Liver (tissue), 9 donors: ENCODE data around the gene ZNF718. TPM values are rescaled to one million over a fixed set of nuclear protein-coding genes. Genes with fewer than 3 reads are reported as not detected.

Source experiments
- DNase-seq: peaks from one replicate; pipeline ENCODE4 v3.0.0-alpha.2; 2017; ENCODE audit warnings: low spot score
- H3K27ac ChIP-seq, 2 donors: one replicate each; pipeline ENCODE4 v1.7.0; 2013; ENCODE audit warnings: inconsistent platforms in 2 of 2, low read length in 2 of 2, control low read depth in 1 of 2, low read depth in 1 of 2, mild to moderate bottlenecking in 1 of 2
- H3K27me3 ChIP-seq, 4 donors: one replicate each; pipeline versions ENCODE4 v1.6.1 to v1.7.0; 2013; ENCODE audit warnings: low read length in 3 of 4, inconsistent platforms in 1 of 4, mild to moderate bottlenecking in 1 of 4, moderate library complexity in 1 of 4; ENCODE audit not compliant: control insufficient read depth in 4 of 4, insufficient read depth in 4 of 4
- H3K36me3 ChIP-seq, 4 donors: one replicate each; pipeline versions ENCODE4 v1.6.1 to v1.7.0; 2013; ENCODE audit warnings: low read length in 3 of 4, mild to moderate bottlenecking in 3 of 4, low read depth in 1 of 4, moderate library complexity in 1 of 4; ENCODE audit not compliant: control insufficient read depth in 4 of 4, insufficient read depth in 3 of 4
- H3K4me1 ChIP-seq, 4 donors: one replicate each; pipeline versions ENCODE4 v1.6.1 to v1.7.0; 2013; ENCODE audit warnings: low read length in 3 of 4, mild to moderate bottlenecking in 3 of 4, moderate library complexity in 1 of 4; ENCODE audit not compliant: control insufficient read depth in 4 of 4, insufficient read depth in 4 of 4
- H3K4me3 ChIP-seq, 3 donors: one replicate each; pipeline versions ENCODE4 v1.6.1 to v1.7.0; 2013; ENCODE audit warnings: low read length in 3 of 3, control low read depth in 1 of 3, low read depth in 1 of 3, mild to moderate bottlenecking in 1 of 3
- H3K9ac ChIP-seq, 2 donors: one replicate each; pipeline ENCODE4 v1.7.0; 2013; ENCODE audit warnings: low read length in 2 of 2, mild to moderate bottlenecking in 2 of 2, moderate library complexity in 2 of 2, control low read depth in 1 of 2, low read depth in 1 of 2
- H3K9me3 ChIP-seq, 4 donors: one replicate each; pipeline versions ENCODE4 v1.6.1 to v1.7.0; 2013; ENCODE audit warnings: low read length in 3 of 4; ENCODE audit not compliant: control insufficient read depth in 4 of 4
- EGR1 ChIP-seq, 2 donors: IDR thresholded peaks; 2 replicates each; pipeline ENCODE4 v1.6.1; 2016 to 2018; ENCODE audit warnings: antibody characterized with exemption in 2 of 2, low read depth in 2 of 2
- FOXA1 ChIP-seq: IDR thresholded peaks from 2 replicates; pipeline ENCODE4 v1.6.1; 2016; ENCODE audit warnings: antibody characterized with exemption
- FOXA2 ChIP-seq: IDR thresholded peaks from 2 replicates; pipeline ENCODE4 v1.6.1; 2016; ENCODE audit warnings: antibody characterized with exemption
- GABPA ChIP-seq, 2 donors: IDR thresholded peaks in 1 of 2; conservative IDR thresholded peaks in 1 of 2; 2 replicates each; pipeline ENCODE4 v1.6.1; 2016; ENCODE audit warnings: antibody characterized with exemption in 2 of 2, mild to moderate bottlenecking in 1 of 2, moderate library complexity in 1 of 2
- HNF4A ChIP-seq, 2 donors: conservative IDR thresholded peaks; 2 replicates each; pipeline ENCODE4 v1.6.1; 2016; ENCODE audit warnings: antibody characterized with exemption in 2 of 2, mild to moderate bottlenecking in 2 of 2
- HNF4G ChIP-seq: IDR thresholded peaks from 2 replicates; pipeline ENCODE4 v1.6.1; 2016; ENCODE audit warnings: antibody characterized with exemption
- JUND ChIP-seq, 2 donors: IDR thresholded peaks; 2 replicates each; pipeline ENCODE4 v1.6.1; 2016; ENCODE audit warnings: antibody characterized with exemption in 2 of 2
- NR2F2 ChIP-seq: IDR thresholded peaks from 2 replicates; pipeline ENCODE4 v1.6.1; 2016; ENCODE audit warnings: antibody characterized with exemption
- RAD21 ChIP-seq, 2 donors: IDR thresholded peaks; 2 replicates each; pipeline ENCODE4 v1.6.1; 2016; ENCODE audit warnings: antibody characterized with exemption in 2 of 2, mild to moderate bottlenecking in 2 of 2
- RXRA ChIP-seq, 2 donors: IDR thresholded peaks; 2 replicates each; pipeline ENCODE4 v1.6.1; 2017 to 2018; ENCODE audit warnings: antibody characterized with exemption in 2 of 2, mild to moderate bottlenecking in 1 of 2
- TAF1 ChIP-seq: conservative IDR thresholded peaks from 2 replicates; pipeline ENCODE4 v1.6.1; 2016; ENCODE audit warnings: antibody characterized with exemption, mild to moderate bottlenecking
- YY1 ChIP-seq: IDR thresholded peaks from 2 replicates; pipeline ENCODE4 v1.6.1; 2016; ENCODE audit warnings: antibody characterized with exemption, mild to moderate bottlenecking
- ZBTB33 ChIP-seq: IDR thresholded peaks from 2 replicates; pipeline ENCODE4 v1.6.1; 2016; ENCODE audit warnings: antibody characterized with exemption
- WGBS: extraction: QIAGEN DNeasy Blood & Tissue Kit; methylation state at CpG from one replicate; pipeline ENCODE4 v1.1.7; 2013; 5-methylcytosine and 5-hydroxymethylcytosine counted together
- polyA plus RNA-seq, 2 donors: library from polyadenylated mRNA; stranded (reverse) in 1 of 2; unstranded in 1 of 2; fragments of 200-250 nt in 1 of 2; fragments of >200 nt in 1 of 2; fragmentation: Nextera tagmentation in 1 of 2; extraction: Ambion mirVana in 1 of 2; gene quantifications; one replicate each; pipeline versions ENCODE4 v1.2.1 to v1.2.3, GENCODE V29; 2013 to 2015
- total RNA-seq, 2 donors: library from RNA; depleted of rRNA; stranded (reverse); fragments of >200 nt; gene quantifications; one replicate each; pipeline ENCODE4 v1.2.3, GENCODE V29; 2014
- TF ChIP-seq, protein P1 (sequence below): IDR thresholded peaks from 2 replicates; pipeline ENCODE4 v1.6.1; 2016; ENCODE audit warnings: antibody characterized with exemption, mild to moderate bottlenecking
- TF ChIP-seq, protein P2 (sequence below): IDR thresholded peaks from 2 replicates; pipeline ENCODE4 v1.6.1; 2016; ENCODE audit warnings: antibody characterized with exemption
- TF ChIP-seq, protein P3 (sequence below): fragments of 150-350 bp; IDR thresholded peaks from 2 replicates; pipeline ENCODE4 v1.5.1; 2017; ENCODE audit warnings: improper control_type of control experiment, low read depth, low read length; ENCODE audit not compliant: missing input control
- donor health status: healthy.
- donor health status: healthy.
- donor health status: healthy.
- donor health status: healthy.
- donor health status: healthy.

The ZNF718 gene
- total and polyA plus RNA-seq, 4 donors: 0.50 to 6.5 (median 2.4) TPM

DNA sequence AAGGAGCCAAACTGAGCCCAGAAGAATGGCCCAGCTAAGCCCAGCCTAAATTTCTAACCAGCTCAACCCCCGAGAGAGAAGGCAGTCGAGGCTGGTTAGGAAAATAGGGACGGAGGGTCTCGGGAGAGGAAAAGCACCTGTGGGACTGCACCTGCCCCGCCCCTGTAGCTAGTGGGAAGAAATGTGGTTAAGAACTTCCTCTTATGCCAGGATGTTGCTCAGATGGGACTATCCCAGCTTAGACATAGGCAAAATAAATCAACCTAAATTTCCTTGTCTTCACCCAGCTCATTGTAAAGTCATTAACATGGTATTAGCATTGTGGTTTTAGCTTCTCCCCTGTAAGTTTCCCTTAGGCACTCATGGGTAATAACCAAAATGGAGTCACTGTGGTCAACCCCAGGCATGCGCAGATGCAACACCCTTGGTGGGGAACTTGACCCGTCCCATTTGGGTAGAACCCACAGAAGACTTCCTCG lies 86.8 kb downstream of the ZNF718 start:
- peaks cover 15 to 42% (median 16%) of the 10 kb centered on the region in 4 donors for H3K9me3 ChIP-seq
- no peak for DNase-seq
- 84% methylated on average over 8 of the region's 8 CpGs for WGBS
- H3K4me3 ChIP-seq: no peak overlapping the region
- H3K27me3 ChIP-seq: no peaks in the 10 kb centered on the region
- H3K36me3 ChIP-seq: no peaks in the 10 kb centered on the region
- H3K4me1 ChIP-seq: no peaks in the 10 kb centered on the region
- no peak overlapping the region for H3K9ac ChIP-seq
- H3K27ac ChIP-seq: no peak overlapping the region
- no peak for TF ChIP-seq NR2F2
- TF ChIP-seq JUND (IDR thresholded peaks at IDR 0.05): no peak
- TF ChIP-seq HNF4A (conservative IDR thresholded peaks at IDR 0.05): no peak
- TF ChIP-seq RXRA (IDR thresholded peaks at IDR 0.05): no peak
- TF ChIP-seq FOXA2: no peak
- TF ChIP-seq, protein P1, sequence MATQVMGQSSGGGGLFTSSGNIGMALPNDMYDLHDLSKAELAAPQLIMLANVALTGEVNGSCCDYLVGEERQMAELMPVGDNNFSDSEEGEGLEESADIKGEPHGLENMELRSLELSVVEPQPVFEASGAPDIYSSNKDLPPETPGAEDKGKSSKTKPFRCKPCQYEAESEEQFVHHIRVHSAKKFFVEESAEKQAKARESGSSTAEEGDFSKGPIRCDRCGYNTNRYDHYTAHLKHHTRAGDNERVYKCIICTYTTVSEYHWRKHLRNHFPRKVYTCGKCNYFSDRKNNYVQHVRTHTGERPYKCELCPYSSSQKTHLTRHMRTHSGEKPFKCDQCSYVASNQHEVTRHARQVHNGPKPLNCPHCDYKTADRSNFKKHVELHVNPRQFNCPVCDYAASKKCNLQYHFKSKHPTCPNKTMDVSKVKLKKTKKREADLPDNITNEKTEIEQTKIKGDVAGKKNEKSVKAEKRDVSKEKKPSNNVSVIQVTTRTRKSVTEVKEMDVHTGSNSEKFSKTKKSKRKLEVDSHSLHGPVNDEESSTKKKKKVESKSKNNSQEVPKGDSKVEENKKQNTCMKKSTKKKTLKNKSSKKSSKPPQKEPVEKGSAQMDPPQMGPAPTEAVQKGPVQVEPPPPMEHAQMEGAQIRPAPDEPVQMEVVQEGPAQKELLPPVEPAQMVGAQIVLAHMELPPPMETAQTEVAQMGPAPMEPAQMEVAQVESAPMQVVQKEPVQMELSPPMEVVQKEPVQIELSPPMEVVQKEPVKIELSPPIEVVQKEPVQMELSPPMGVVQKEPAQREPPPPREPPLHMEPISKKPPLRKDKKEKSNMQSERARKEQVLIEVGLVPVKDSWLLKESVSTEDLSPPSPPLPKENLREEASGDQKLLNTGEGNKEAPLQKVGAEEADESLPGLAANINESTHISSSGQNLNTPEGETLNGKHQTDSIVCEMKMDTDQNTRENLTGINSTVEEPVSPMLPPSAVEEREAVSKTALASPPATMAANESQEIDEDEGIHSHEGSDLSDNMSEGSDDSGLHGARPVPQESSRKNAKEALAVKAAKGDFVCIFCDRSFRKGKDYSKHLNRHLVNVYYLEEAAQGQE: no peak
- TF ChIP-seq ZBTB33: no peak
- TF ChIP-seq FOXA1: no peak
- TF ChIP-seq EGR1 (IDR thresholded peaks at IDR 0.05; ENCODE audit: low read depth in 2 of 2): no peak
- TF ChIP-seq HNF4G: no peak
- TF ChIP-seq, protein P2, sequence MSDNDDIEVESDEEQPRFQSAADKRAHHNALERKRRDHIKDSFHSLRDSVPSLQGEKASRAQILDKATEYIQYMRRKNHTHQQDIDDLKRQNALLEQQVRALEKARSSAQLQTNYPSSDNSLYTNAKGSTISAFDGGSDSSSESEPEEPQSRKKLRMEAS: no peak
- TF ChIP-seq, protein P3, sequence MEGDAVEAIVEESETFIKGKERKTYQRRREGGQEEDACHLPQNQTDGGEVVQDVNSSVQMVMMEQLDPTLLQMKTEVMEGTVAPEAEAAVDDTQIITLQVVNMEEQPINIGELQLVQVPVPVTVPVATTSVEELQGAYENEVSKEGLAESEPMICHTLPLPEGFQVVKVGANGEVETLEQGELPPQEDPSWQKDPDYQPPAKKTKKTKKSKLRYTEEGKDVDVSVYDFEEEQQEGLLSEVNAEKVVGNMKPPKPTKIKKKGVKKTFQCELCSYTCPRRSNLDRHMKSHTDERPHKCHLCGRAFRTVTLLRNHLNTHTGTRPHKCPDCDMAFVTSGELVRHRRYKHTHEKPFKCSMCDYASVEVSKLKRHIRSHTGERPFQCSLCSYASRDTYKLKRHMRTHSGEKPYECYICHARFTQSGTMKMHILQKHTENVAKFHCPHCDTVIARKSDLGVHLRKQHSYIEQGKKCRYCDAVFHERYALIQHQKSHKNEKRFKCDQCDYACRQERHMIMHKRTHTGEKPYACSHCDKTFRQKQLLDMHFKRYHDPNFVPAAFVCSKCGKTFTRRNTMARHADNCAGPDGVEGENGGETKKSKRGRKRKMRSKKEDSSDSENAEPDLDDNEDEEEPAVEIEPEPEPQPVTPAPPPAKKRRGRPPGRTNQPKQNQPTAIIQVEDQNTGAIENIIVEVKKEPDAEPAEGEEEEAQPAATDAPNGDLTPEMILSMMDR: no peak
- TF ChIP-seq RAD21 (IDR thresholded peaks at IDR 0.05): no peak
- TF ChIP-seq GABPA (IDR thresholded peaks at IDR 0.05 in 1 of 2, conservative IDR thresholded peaks at IDR 0.05 in 1 of 2): no peak
- TF ChIP-seq YY1: no peak
- no peak for TF ChIP-seq TAF1
